ENCODE data around the gene PTGDR2.
A peak's percentile ranks its signal among the peaks of the same experiment; 100 is the strongest.
"Not testable (repeated sequence)": the region's sequence is repeated elsewhere in the genome, so short reads cannot be mapped to it uniquely, and the experiment has no call there.

PTGDR2 gene

GRCh38 chr11:60840470-60841430 is 15.0 kb downstream of the PTGDR2 start:
- no peak for DNase-seq

- DNase-seq: no peak
Measured at GRCh38 chr11:60838132-60838531, 17.6 kb downstream of the PTGDR2 start.

GRCh38 chr11:60836866-60837515 is 18.8 kb downstream of the PTGDR2 start:
- no peak for DNase-seq

GRCh38 chr11:60835534-60835846 is 20.3 kb downstream of the PTGDR2 start:
- DNase-seq: no peak

- DNase-seq: no peak
Measured at GRCh38 chr11:60834742-60835533, 20.8 kb downstream of the PTGDR2 start.

GRCh38 chr11:60831501-60832079 is 24.2 kb downstream of the PTGDR2 start:
- DNase-seq: no peak

- DNase-seq: peak; percentile 71
Measured at GRCh38 chr11:60831143-60831500, 24.6 kb downstream of the PTGDR2 start.

GRCh38 chr11:60830478-60831142 is 25.1 kb downstream of the PTGDR2 start:
- no peak for DNase-seq

- DNase-seq: no peak
Measured at GRCh38 chr11:60825790-60826189, 30.0 kb downstream of the PTGDR2 start.

GRCh38 chr11:60825118-60825517 is 30.6 kb downstream of the PTGDR2 start:
- DNase-seq: no peak

- DNase-seq: not testable (repeated sequence)
Measured at GRCh38 chr11:60823745-60824306, 31.9 kb downstream of the PTGDR2 start.

GRCh38 chr11:60821827-60822599 is 33.7 kb downstream of the PTGDR2 start:
- DNase-seq: no peak

- DNase-seq: no peak
Measured at GRCh38 chr11:60818057-60818456, 37.7 kb downstream of the PTGDR2 start.

- no peak for DNase-seq
Measured at GRCh38 chr11:60816590-60817157, 39.1 kb downstream of the PTGDR2 start.

- no peak for DNase-seq
Measured at GRCh38 chr11:60814112-60814511, 41.6 kb downstream of the PTGDR2 start.

GRCh38 chr11:60813324-60813723 is 42.4 kb downstream of the PTGDR2 start:
- DNase-seq: no peak

GRCh38 chr11:60810569-60810968 is 45.2 kb downstream of the PTGDR2 start:
- DNase-seq: no peak

- no peak for DNase-seq
Measured at GRCh38 chr11:60810151-60810550, 45.6 kb downstream of the PTGDR2 start.

- no peak for DNase-seq
Measured at GRCh38 chr11:60809691-60810090, 46.1 kb downstream of the PTGDR2 start.

- no peak for DNase-seq
Measured at GRCh38 chr11:60809249-60809648, 46.5 kb downstream of the PTGDR2 start.

Measured in NCI-H1048 (cell line).